HepG2 (cell line): ENCODE results near the gene PFDN5. TPM values are rescaled to one million over a fixed set of nuclear protein-coding genes. Genes with fewer than 3 reads are reported as not detected.

ENCODE experiments used
- KIAA2018 ChIP-seq: sonication (generic); formaldehyde crosslinking; IDR thresholded peaks from 2 replicates; pipeline ENCODE4 v1.5.0; 2020; ENCODE audit warnings: mild to moderate bottlenecking, missing genetic modification reagents, borderline replicate concordance
- KLF11 ChIP-seq: IDR thresholded peaks from 2 replicates; pipeline ENCODE4 v1.6.1; 2016; ENCODE audit warnings: missing compliant biosample characterization
- NFKB2 ChIP-seq: sonication (generic); formaldehyde crosslinking; IDR thresholded peaks from 2 replicates; pipeline ENCODE4 v1.4.0; 2020; ENCODE audit warnings: missing genetic modification reagents, borderline replicate concordance
- NR0B2 ChIP-seq: sonication (generic); formaldehyde crosslinking; IDR thresholded peaks from 2 replicates; pipeline ENCODE4 v1.4.0; 2020; ENCODE audit warnings: mild to moderate bottlenecking, missing genetic modification reagents
- POLR2AphosphoS5 ChIP-seq: IDR thresholded peaks from 2 replicates; pipeline ENCODE4 v1.6.1; 2012; ENCODE audit warnings: low read depth, low read length
- TARDBP ChIP-seq: sonication (generic); formaldehyde crosslinking; IDR thresholded peaks from 2 replicates; pipeline ENCODE4 v1.8.0; 2022; ENCODE audit warnings: mild to moderate bottlenecking, missing genetic modification reagents
- THAP11 ChIP-seq: IDR thresholded peaks from 2 replicates; pipeline ENCODE4 v1.6.1; 2016; ENCODE audit warnings: missing biosample characterization, missing genetic modification reagents
- ZFP91 ChIP-seq: sonication (generic); formaldehyde crosslinking; IDR thresholded peaks from 2 replicates; pipeline ENCODE4 v1.9.0; 2022; ENCODE audit warnings: missing genetic modification reagents, mild to moderate bottlenecking, borderline replicate concordance
- polyA plus RNA-seq, 8 experiments: library from polyadenylated mRNA; depleted of rRNA in 3 of 8; stranded (reverse) in 7 of 8; unstranded in 1 of 8; fragments of >200 nt; fragmentation: Illumina TruSeq in 4 of 8; extraction: Trizol in 4 of 8; gene quantifications; 2 replicates each; pipeline versions ENCODE4 v1.2.1 to v1.2.3, GENCODE V29; 2011 to 2016; ENCODE audit warnings: low read depth in 4 of 8, missing spikeins in 1 of 8, mixed read lengths in 1 of 8; ENCODE audit not compliant: insufficient read depth in 1 of 8
- total RNA-seq, 5 experiments: library from RNA; depleted of rRNA; stranded (reverse); fragments of >200 nt; fragmentation: Illumina TruSeq; extraction: Trizol; gene quantifications; 2 replicates each; pipeline ENCODE4 v1.2.3, GENCODE V29; 2016; ENCODE audit warnings: low read depth in 1 of 5
- TF ChIP-seq, protein P1 (sequence below): sonication (generic); formaldehyde crosslinking; IDR thresholded peaks from 2 replicates; pipeline ENCODE4 v1.5.0; 2020; ENCODE audit warnings: missing genetic modification reagents
- TF ChIP-seq, protein P2 (sequence below): sonication (generic); formaldehyde crosslinking; IDR thresholded peaks from 2 replicates; pipeline ENCODE4 v1.4.0; 2020; ENCODE audit warnings: missing genetic modification reagents

Gene PFDN5
- total and polyA plus RNA-seq, 2 of the 13 experiments (the other 11 are each of a cell fraction or from before 2014, with no cell fraction given), result 449 to 462 TPM

DNA sequence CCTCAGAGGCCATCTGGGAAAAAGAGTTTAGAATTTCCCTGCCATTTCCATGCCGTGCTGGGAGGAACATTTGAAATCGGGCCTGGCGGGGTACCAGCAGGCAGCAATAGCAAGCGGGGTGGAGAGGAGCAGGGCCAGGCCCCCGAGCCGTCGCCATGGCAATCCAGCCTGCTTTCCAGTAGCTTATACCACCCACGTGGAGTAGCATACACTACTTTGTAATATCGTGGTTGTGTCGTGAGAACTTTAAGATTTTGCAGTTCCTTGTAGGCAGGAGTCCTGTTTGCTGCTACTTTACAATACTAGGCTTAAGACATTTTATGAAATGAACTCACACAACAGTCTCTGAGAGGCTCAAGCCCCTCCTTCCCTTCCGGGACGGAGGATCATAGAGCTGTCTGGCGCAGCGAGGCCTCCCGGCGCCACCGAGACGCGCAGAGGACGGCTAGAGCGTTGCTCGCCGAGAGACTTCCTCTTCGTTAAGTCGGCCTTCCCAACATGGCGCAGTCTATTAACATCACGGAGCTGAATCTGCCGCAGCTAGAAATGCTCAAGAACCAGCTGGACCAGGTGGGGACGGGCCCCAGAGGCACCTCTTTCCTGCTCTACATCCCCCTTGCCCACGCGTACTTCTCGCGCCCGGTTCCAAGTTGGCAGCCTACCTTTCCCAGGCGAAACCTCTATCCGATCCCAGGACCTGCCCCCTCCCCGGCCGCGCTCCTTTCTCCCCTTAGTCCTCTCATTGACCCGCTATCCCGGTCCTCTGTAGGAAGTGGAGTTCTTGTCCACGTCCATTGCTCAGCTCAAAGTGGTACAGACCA, at the start of gene PFDN5 (continued):
- TF ChIP-seq KIAA2018 (no peak), KLF11 (CRISPR knock-in tag) (peak; percentile 23; the same call in 1 of the 2 replicates), ZFP91 (CRISPR knock-in tag) (peak; percentile 82), TARDBP (CRISPR knock-in tag) (peak; percentile 73), NR0B2 (CRISPR knock-in tag) (no peak; the same call in 1 of the 2 replicates), POLR2AphosphoS5 (peak; percentile 89), NFKB2 (peak; percentile 78; the same call in 1 of the 2 replicates), THAP11 (CRISPR knock-in tag) (peak; percentile 94)
- TF ChIP-seq, protein P1, sequence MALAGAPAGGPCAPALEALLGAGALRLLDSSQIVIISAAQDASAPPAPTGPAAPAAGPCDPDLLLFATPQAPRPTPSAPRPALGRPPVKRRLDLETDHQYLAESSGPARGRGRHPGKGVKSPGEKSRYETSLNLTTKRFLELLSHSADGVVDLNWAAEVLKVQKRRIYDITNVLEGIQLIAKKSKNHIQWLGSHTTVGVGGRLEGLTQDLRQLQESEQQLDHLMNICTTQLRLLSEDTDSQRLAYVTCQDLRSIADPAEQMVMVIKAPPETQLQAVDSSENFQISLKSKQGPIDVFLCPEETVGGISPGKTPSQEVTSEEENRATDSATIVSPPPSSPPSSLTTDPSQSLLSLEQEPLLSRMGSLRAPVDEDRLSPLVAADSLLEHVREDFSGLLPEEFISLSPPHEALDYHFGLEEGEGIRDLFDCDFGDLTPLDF (CRISPR knock-in tag), result 0 out of 2 replicates have a peak, but pooled peaks have one; percentile 9
- TF ChIP-seq, protein P2, sequence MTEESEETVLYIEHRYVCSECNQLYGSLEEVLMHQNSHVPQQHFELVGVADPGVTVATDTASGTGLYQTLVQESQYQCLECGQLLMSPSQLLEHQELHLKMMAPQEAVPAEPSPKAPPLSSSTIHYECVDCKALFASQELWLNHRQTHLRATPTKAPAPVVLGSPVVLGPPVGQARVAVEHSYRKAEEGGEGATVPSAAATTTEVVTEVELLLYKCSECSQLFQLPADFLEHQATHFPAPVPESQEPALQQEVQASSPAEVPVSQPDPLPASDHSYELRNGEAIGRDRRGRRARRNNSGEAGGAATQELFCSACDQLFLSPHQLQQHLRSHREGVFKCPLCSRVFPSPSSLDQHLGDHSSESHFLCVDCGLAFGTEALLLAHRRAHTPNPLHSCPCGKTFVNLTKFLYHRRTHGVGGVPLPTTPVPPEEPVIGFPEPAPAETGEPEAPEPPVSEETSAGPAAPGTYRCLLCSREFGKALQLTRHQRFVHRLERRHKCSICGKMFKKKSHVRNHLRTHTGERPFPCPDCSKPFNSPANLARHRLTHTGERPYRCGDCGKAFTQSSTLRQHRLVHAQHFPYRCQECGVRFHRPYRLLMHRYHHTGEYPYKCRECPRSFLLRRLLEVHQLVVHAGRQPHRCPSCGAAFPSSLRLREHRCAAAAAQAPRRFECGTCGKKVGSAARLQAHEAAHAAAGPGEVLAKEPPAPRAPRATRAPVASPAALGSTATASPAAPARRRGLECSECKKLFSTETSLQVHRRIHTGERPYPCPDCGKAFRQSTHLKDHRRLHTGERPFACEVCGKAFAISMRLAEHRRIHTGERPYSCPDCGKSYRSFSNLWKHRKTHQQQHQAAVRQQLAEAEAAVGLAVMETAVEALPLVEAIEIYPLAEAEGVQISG (CRISPR knock-in tag), result peak; percentile 100
